Upper lobe of right lung (tissue), 1 donor: ENCODE measurements around the gene GPS2. TPM values are rescaled to one million over a fixed set of nuclear protein-coding genes. Genes with fewer than 3 reads are reported as not detected.
A peak's percentile ranks its signal among the peaks of the same experiment; 100 is the strongest.

Experiments used
- ATAC-seq: fragments of 200-7000 bp; cut with Tn5 transposase; one replicate; pipeline ENCODE4 v1.9.1; 2020; ENCODE audit warnings: mild to moderate bottlenecking, moderate library complexity
- DNase-seq: peaks from one replicate; pipeline ENCODE4 v3.0.0-alpha.2; 2020
- H3K27ac ChIP-seq: fragments of 200-600 bp; one replicate; pipeline ENCODE4 v1.8.0; 2022
- H3K27me3 ChIP-seq: fragments of 200-600 bp; one replicate; pipeline ENCODE4 v1.8.0; 2022; ENCODE audit warnings: mild to moderate bottlenecking
- H3K36me3 ChIP-seq: fragments of 200-600 bp; one replicate; pipeline ENCODE4 v1.8.0; 2022
- H3K4me1 ChIP-seq: fragments of 200-600 bp; one replicate; pipeline ENCODE4 v1.8.0; 2022
- H3K4me3 ChIP-seq: fragments of 200-600 bp; one replicate; pipeline ENCODE4 v1.8.0; 2022; ENCODE audit warnings: mild to moderate bottlenecking
- H3K9me3 ChIP-seq: fragments of 200-600 bp; one replicate; pipeline ENCODE4 v1.8.0; 2022
- CTCF ChIP-seq: fragments of 200-600 bp; IDR thresholded peaks from one replicate; pipeline ENCODE4 v1.8.0; 2022; ENCODE audit warnings: antibody characterized with exemption
- intact Hi-C: fragments of 100-400 bp; cut with DNase I; formaldehyde crosslinking; loops from one replicate; pipeline ENCODE4 v1.11.0; 2022
- total RNA-seq: library from RNA; stranded (reverse); fragmentation: NEBNext Ultra II Directional; extraction: Animal tissue kit (Norgen Biotek cat#: 25700); gene quantifications from one replicate; pipeline ENCODE4 v1.2.1, GENCODE V29; 2021
- donor health status: DM: no; HTN: yes; CAD: no; lungs with severe emphysema.

The GPS2 gene
- total RNA-seq, 1 donor from 2014 or later = 62.9 TPM

GRCh38 chr17:7281953-7282751 is 33.0 kb downstream of the GPS2 start:
- no peak for ATAC-seq
- H3K9me3 ChIP-seq = no peaks in the 10 kb centered on the region
- intact Hi-C loops = no loop called here
- H3K36me3 ChIP-seq = no peaks in the 10 kb centered on the region
- no peaks in the 10 kb centered on the region for H3K27me3 ChIP-seq
- peak overlapping the region; percentile 53 for H3K4me3 ChIP-seq
- no peak for TF ChIP-seq CTCF
- DNase-seq = peak; percentile 72
- H3K4me1 ChIP-seq = peaks cover 20% of the 10 kb centered on the region
- H3K27ac ChIP-seq = no peak overlapping the region

GRCh38 chr17:7281074-7281952 is 33.8 kb downstream of the GPS2 start, which contains the start of gene SLC2A4:
TSS of gene SLC2A4 (plus strand) at chr17:7281718. CDS start at chr17:7281935, 217 bp downstream.
- Histone ChIP-seq H3K9me3 (no peaks in the 10 kb centered on the region), H3K27me3 (no peaks in the 10 kb centered on the region), H3K4me1 (peaks cover 20% of the 10 kb centered on the region), H3K36me3 (no peaks in the 10 kb centered on the region), H3K4me3 (peak within 1 kb of the TSS; percentile 53), H3K27ac (peak within 1 kb of the TSS; percentile 61)
- TF ChIP-seq CTCF = no peak
- intact Hi-C loops = no loop called here
- peak; percentile 97 for DNase-seq
- ATAC-seq = peak; percentile 94

DNA sequence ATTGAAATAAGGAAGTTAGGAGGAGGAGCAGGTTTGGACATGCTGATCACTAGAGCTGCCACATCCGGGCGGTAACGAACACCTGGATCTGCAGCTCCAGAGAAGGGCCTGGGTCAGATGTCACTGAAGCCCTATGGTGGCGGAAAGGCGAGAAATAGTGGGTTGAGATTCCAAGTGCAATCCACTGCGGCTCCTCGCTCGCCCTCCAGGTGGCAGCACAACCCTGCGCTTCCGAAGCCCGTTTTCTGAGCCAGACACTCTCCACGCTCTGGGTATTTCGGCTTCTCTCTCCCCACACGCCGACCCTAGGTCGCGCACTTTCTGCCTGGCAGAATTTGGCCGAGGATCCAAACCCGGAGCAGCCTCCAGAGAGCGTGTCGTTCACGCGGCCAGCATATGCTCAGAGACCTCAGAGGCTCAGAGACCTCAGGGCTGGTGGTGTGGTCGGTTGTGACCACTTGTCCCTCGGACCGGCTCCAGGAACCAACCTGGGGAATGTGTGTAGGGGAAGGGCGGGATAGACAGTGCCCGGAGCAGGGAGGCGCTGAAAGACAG is 34.6 kb downstream of the GPS2 start:
- Histone ChIP-seq H3K36me3 (no peaks in the 10 kb centered on the region), H3K27me3 (no peaks in the 10 kb centered on the region), H3K4me1 (peaks cover 20% of the 10 kb centered on the region), H3K4me3 (peak overlapping the region; percentile 53), H3K27ac (peak overlapping the region; percentile 61), H3K9me3 (no peaks in the 10 kb centered on the region)
- DNase-seq = peak; percentile 91
- peak; percentile 95 for TF ChIP-seq CTCF
- intact Hi-C loops = no loop called here
- peak; percentile 90 for ATAC-seq

DNA sequence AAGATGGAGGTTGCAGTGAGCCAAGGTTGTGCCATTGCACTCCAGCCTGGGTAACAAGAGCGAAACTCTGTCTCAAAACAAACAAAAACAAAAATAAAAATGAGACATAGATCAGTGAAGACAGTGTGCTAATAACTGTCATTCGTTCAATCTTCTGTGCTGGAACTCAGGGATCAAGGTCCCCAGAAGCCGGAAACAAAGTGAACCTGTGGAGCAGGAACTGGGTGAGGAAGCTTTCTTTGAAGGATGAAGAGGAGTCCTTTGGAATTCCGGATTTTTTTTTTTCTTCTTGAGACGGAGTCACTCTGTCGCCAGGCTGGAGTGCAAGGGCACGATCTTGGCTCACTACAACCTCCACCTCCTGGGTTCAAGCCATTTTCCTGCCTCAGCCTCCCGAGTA is 35.7 kb downstream of the GPS2 start:
- no peak overlapping the region for H3K4me3 ChIP-seq
- no peaks in the 10 kb centered on the region for H3K27me3 ChIP-seq
- TF ChIP-seq CTCF = no peak
- H3K4me1 ChIP-seq = peaks cover 20% of the 10 kb centered on the region
- intact Hi-C loops = no loop called here
- no peak overlapping the region for H3K27ac ChIP-seq
- DNase-seq (no peak), ATAC-seq (no peak)
- no peaks in the 10 kb centered on the region for H3K9me3 ChIP-seq
- no peaks in the 10 kb centered on the region for H3K36me3 ChIP-seq

DNA sequence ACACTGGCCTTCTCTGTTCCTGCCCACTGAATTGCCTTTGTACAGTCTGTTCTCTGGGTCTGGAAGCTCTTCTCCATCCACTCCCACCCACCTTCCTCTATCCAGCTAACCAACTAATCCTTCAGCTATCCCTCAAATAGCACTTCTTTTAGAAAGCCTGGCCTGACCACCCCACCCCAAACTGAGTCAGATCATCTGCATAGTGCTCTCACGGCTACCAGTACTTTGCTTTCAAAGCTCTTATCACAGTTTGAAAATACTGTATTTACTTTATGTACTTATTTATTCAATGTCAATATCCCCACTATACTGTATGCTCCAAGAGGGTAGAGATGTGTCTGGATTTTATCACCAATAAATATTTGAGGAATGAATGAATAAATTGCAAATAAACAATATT is 48.4 kb downstream of the GPS2 start:
- no peak overlapping the region for H3K27ac ChIP-seq
- peaks cover 4% of the 10 kb centered on the region for H3K27me3 ChIP-seq
- H3K9me3 ChIP-seq = no peaks in the 10 kb centered on the region
- intact Hi-C loops = no loop called here
- no peaks in the 10 kb centered on the region for H3K36me3 ChIP-seq
- no peak overlapping the region for H3K4me3 ChIP-seq
- no peak for DNase-seq
- H3K4me1 ChIP-seq = peaks cover 10% of the 10 kb centered on the region
- ATAC-seq = no peak
- TF ChIP-seq CTCF = no peak
